Measurements from ENCODE around the gene ZFAND3. TPM values are rescaled to one million over a fixed set of nuclear protein-coding genes. Genes with fewer than 3 reads are reported as not detected.

ZFAND3 gene
- total RNA-seq, 1 experiment from 2014 or later = 47.2 TPM

DNA sequence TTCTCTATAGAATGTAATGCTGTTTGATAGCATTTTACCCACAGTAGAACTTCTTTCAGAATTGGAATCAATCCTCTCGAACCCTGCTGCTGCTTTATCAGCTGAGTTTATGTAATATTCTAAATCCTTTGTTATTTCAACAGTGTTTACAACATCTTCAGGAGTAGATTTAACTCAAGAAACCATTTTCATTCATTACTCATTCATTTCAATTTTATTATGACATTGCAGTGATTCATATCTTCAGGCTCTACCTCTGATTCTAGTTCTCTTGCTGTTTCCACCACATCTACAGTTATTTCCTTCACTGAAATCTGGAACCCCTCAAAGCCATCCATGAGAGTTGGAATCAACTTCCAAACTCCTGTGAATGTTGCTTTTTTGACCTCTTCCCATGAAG is 93.7 kb downstream of the ZFAND3 start:
- no peak overlapping the region for H3K9ac ChIP-seq (ENCODE audit: low read length)
- no peaks in the 10 kb centered on the region for H3K36me3 ChIP-seq (ENCODE audit: control insufficient read depth in 1 of 2, insufficient read depth in 2 of 2, low read length in 2 of 2)
- intact Hi-C loops (cut with micrococcal nuclease) = no loop called here
- CTCF ChIA-PET = no interaction called here
- H2AFZ ChIP-seq (ENCODE audit: low read depth, low read length, poor library complexity, severe bottlenecking) = no peak overlapping the region
- H3K4me2 ChIP-seq (ENCODE audit: low read length) = no peak overlapping the region
- no peak overlapping the region for H3K4me3 ChIP-seq (replicated peaks in 1 of 2; ENCODE audit: low read depth in 1 of 2, low read length in 2 of 2)
- no peaks in the 10 kb centered on the region for H3K4me1 ChIP-seq (ENCODE audit: control insufficient read depth in 1 of 2, insufficient read depth in 2 of 2, low read length in 2 of 2)
- POLR2A ChIA-PET = no interaction called here
- H3K27me3 ChIP-seq (ENCODE audit: insufficient read depth, low read length) = no peaks in the 10 kb centered on the region
- BruUV-seq (replicated peaks) = no TSS peak
- peaks cover 56% of the 10 kb centered on the region for H3K79me2 ChIP-seq (ENCODE audit: insufficient read depth, low read length)
- no peaks in the 10 kb centered on the region for H3K9me2 ChIP-seq (ENCODE audit: insufficient read depth)
- RAD21 ChIA-PET (ENCODE audit: low non-redundant PET in 1 of 2, low total read pairs in 2 of 2, uncharacterized antibody in 2 of 2, unreplicated experiment in 2 of 2) = no interaction called here
- ATAC-seq (no peak), DNase-seq (ENCODE audit: low read depth, low spot score) (no peak)
- TF ChIP-seq POLR2AphosphoS5 (IDR thresholded peaks at IDR 0.05; ENCODE audit: low read depth, low read length) = no peak
- TF ChIP-seq CEBPB (IDR thresholded peaks at IDR 0.05; ENCODE audit: low read depth) = no peak
- TF ChIP-seq FOSL1 (IDR thresholded peaks at IDR 0.05; ENCODE audit: low read depth) = no peak
- no peak for TF ChIP-seq ZFX (IDR thresholded peaks at IDR 0.05)
- no peak for TF ChIP-seq ZNF274 (IDR thresholded peaks at IDR 0.05; ENCODE audit: low read depth, low read length)
- TF ChIP-seq POLR2A (IDR thresholded peaks at IDR 0.05; ENCODE audit: borderline replicate concordance, extremely low read depth, insufficient read depth, insufficient read length) = no peak
- no peak for TF ChIP-seq EGR1 (IDR thresholded peaks at IDR 0.05; ENCODE audit: low read depth)
- TF ChIP-seq EZH2 (IDR thresholded peaks at IDR 0.05) = no peak
- TF ChIP-seq, protein P1, sequence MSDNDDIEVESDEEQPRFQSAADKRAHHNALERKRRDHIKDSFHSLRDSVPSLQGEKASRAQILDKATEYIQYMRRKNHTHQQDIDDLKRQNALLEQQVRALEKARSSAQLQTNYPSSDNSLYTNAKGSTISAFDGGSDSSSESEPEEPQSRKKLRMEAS (IDR thresholded peaks at IDR 0.05) = no peak
- no peak for TF ChIP-seq ELF1 (IDR thresholded peaks at IDR 0.05; ENCODE audit: borderline replicate concordance, low read depth)
- no peak for TF ChIP-seq JUND (IDR thresholded peaks at IDR 0.05)
- H4K20me1 ChIP-seq (ENCODE audit: insufficient read depth) = peaks cover 24% of the 10 kb centered on the region; the same call in 1 of the 2 replicates
- no peak overlapping the region for H3K27ac ChIP-seq (ENCODE audit: low read depth, low read length)
- H3K9me3 ChIP-seq (ENCODE audit: control insufficient read depth in 1 of 2, insufficient read depth in 1 of 2, low read depth in 1 of 2, low read length in 2 of 2) = no peaks in the 10 kb centered on the region

DNA sequence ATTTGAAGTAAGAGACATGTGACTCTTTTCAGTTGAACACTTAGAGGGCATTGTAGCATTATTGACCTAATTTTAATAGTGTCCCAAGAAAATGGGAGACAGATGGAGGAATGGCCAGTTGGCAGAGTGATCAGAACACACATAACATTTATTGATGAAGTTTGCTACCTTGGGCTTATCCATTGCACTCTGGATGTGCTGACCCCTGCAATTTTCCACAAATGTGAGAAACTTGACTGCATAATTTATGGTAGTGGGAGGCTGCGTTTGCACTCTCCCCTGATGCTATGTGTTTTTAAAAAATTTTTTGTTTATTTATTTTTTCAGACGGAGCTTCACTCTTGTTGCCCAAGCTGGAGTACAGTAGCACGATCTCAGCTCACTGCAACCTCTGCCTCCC is 95.9 kb downstream of the ZFAND3 start:
- TF ChIP-seq POLR2A (IDR thresholded peaks at IDR 0.05; ENCODE audit: borderline replicate concordance, extremely low read depth, insufficient read depth, insufficient read length) (no peak), ZNF274 (IDR thresholded peaks at IDR 0.05; ENCODE audit: low read depth, low read length) (no peak), YY1 (IDR thresholded peaks at IDR 0.05; ENCODE audit: extremely low read depth, insufficient replicate concordance, low read depth, low read length) (no peak), JUND (IDR thresholded peaks at IDR 0.05) (no peak), EZH2 (IDR thresholded peaks at IDR 0.05) (no peak), TCF7L2 (IDR thresholded peaks at IDR 0.05; ENCODE audit: borderline replicate concordance, extremely low read depth, insufficient read depth, insufficient read length) (no peak), SP1 (IDR thresholded peaks at IDR 0.05; ENCODE audit: low read depth) (no peak), FOSL1 (IDR thresholded peaks at IDR 0.05; ENCODE audit: low read depth) (no peak), EGR1 (IDR thresholded peaks at IDR 0.05; ENCODE audit: low read depth) (no peak)
- no peak overlapping the region for H2AFZ ChIP-seq (ENCODE audit: low read depth, low read length, poor library complexity, severe bottlenecking)
- no peaks in the 10 kb centered on the region for H3K27me3 ChIP-seq (ENCODE audit: insufficient read depth, low read length)
- H3K9me2 ChIP-seq (ENCODE audit: insufficient read depth) = no peaks in the 10 kb centered on the region
- no peak overlapping the region for H3K27ac ChIP-seq (ENCODE audit: low read depth, low read length)
- ChIA-PET POLR2A (no interaction called here), RAD21 (ENCODE audit: low non-redundant PET in 1 of 2, low total read pairs in 2 of 2, uncharacterized antibody in 2 of 2, unreplicated experiment in 2 of 2) (no interaction called here), CTCF (no interaction called here)
- H3K9ac ChIP-seq (ENCODE audit: low read length) = no peak overlapping the region
- no peak overlapping the region for H3K4me3 ChIP-seq (replicated peaks in 1 of 2; ENCODE audit: low read depth in 1 of 2, low read length in 2 of 2)
- H4K20me1 ChIP-seq (ENCODE audit: insufficient read depth) = peaks cover 20% of the 10 kb centered on the region; the same call in 1 of the 2 replicates
- H3K4me2 ChIP-seq (ENCODE audit: low read length) = no peak overlapping the region
- no TSS peak for BruUV-seq (replicated peaks)
- no peaks in the 10 kb centered on the region for H3K9me3 ChIP-seq (ENCODE audit: control insufficient read depth in 1 of 2, insufficient read depth in 1 of 2, low read depth in 1 of 2, low read length in 2 of 2)
- no peak for ATAC-seq
- intact Hi-C loops (cut with micrococcal nuclease) = no loop called here
- no peaks in the 10 kb centered on the region for H3K4me1 ChIP-seq (ENCODE audit: control insufficient read depth in 1 of 2, insufficient read depth in 2 of 2, low read length in 2 of 2)
- H3K36me3 ChIP-seq (ENCODE audit: control insufficient read depth in 1 of 2, insufficient read depth in 2 of 2, low read length in 2 of 2) = no peaks in the 10 kb centered on the region
- peaks cover 54% of the 10 kb centered on the region for H3K79me2 ChIP-seq (ENCODE audit: insufficient read depth, low read length)
- DNase-seq (ENCODE audit: low read depth, low spot score) = no peak
